Endothelial cell of umbilical vein (primary cell): Measurements from ENCODE around the gene HSPB1. TPM values are rescaled to one million over a fixed set of nuclear protein-coding genes. Genes with fewer than 3 reads are reported as not detected.

Experiments
- BruUV-seq: library from RNA; stranded (reverse); fragments of 400-500 nt; replicated peaks from 2 replicates; lab custom pipeline; 2021; lab: Mats Ljungman, UMichigan
- CTCF ChIA-PET: fragments of 300-600, 350-600 bp; sonication (Branson Sonifier 250); formaldehyde crosslinking; loops from one replicate; lab custom pipeline; 2021; ENCODE audit warnings: antibody characterized with exemption, inconsistent platforms; lab: Charles Lee
- POLR2A ChIA-PET: fragments of 300-600, 350-600 bp; sonication (Branson Sonifier 250); formaldehyde crosslinking; loops from one replicate; lab custom pipeline; 2021; ENCODE audit warnings: antibody characterized with exemption, inconsistent platforms; lab: Charles Lee
- DNase-seq: peaks from one replicate; pipeline ENCODE4 v3.0.0-alpha.2; 2011; ENCODE audit warnings: low read depth, low spot score
- FAIRE-seq: peaks from 2 replicates; lab custom pipeline; 2011; peaks lifted over from hg19 to GRCh38; lab: Jason Lieb, UNC
- H2AFZ ChIP-seq: 2 replicates; pipeline ENCODE4 v1.6.0; 2012; ENCODE audit warnings: low read depth, low read length, control low read depth, inconsistent platforms
- H3K27ac ChIP-seq: 2 replicates; pipeline ENCODE4 v1.5.1; 2011; ENCODE audit warnings: low read depth, mild to moderate bottlenecking, control low read depth, low read length, moderate library complexity; ENCODE audit not compliant: insufficient read depth
- H3K27me3 ChIP-seq, 2 experiments: 2 replicates each; pipeline versions ENCODE4 v1.6.0 to v1.6.1; 2011; ENCODE audit warnings: low read length in 2 of 2, mixed read lengths in 1 of 2; ENCODE audit not compliant: control insufficient read depth in 2 of 2, insufficient read depth in 2 of 2
- H3K36me3 ChIP-seq, 2 experiments: 2 replicates in 1 of 2; 3 replicates in 1 of 2; pipeline ENCODE4 v1.5.1; 2011; ENCODE audit warnings: low read length in 2 of 2, mild to moderate bottlenecking in 1 of 2, moderate library complexity in 1 of 2; ENCODE audit not compliant: control insufficient read depth in 2 of 2, insufficient read depth in 2 of 2; ENCODE audit errors: extremely low read depth in 1 of 2
- H3K4me1 ChIP-seq: 3 replicates; pipeline ENCODE4 v1.5.1; 2011; ENCODE audit warnings: mild to moderate bottlenecking, low read length; ENCODE audit not compliant: control insufficient read depth, insufficient read depth; ENCODE audit errors: extremely low read depth
- H3K4me2 ChIP-seq: 2 replicates; pipeline ENCODE4 v1.6.1; 2011; ENCODE audit warnings: low read length, control low read depth, mixed read lengths; ENCODE audit not compliant: insufficient read depth
- H3K4me3 ChIP-seq, 3 experiments: fragments of 200-600 bp in 1 of 3; sonication (generic), shearing (Covaris generic) in 1 of 3; replicated peaks in 1 of 3; 2 replicates each; pipeline ENCODE4 v1.5.1; 2011 to 2016; ENCODE audit warnings: control low read depth in 3 of 3, low read length in 3 of 3, mild to moderate bottlenecking in 2 of 3, inconsistent platforms in 1 of 3, low read depth in 1 of 3, moderate library complexity in 1 of 3; ENCODE audit not compliant: insufficient read depth in 1 of 3
- H3K79me2 ChIP-seq: 2 replicates; pipeline ENCODE4 v1.6.0; 2012; ENCODE audit warnings: low read length, inconsistent platforms; ENCODE audit not compliant: control insufficient read depth, insufficient read depth
- H3K9ac ChIP-seq: replicated peaks from 2 replicates; pipeline ENCODE3; 2011; ENCODE audit warnings: low read length, control low read depth; ENCODE audit not compliant: insufficient read depth; ENCODE audit errors: extremely low read depth
- H3K9me1 ChIP-seq: replicated peaks from 3 replicates; pipeline ENCODE4 v1.6.0; 2011; ENCODE audit warnings: mild to moderate bottlenecking, low read length; ENCODE audit not compliant: control insufficient read depth, insufficient read depth; ENCODE audit errors: extremely low read depth
- H3K9me3 ChIP-seq: replicated peaks from 2 replicates; pipeline ENCODE4 v1.5.1; 2012; ENCODE audit warnings: low read length, inconsistent platforms; ENCODE audit not compliant: control insufficient read depth, insufficient read depth
- H4K20me1 ChIP-seq: replicated peaks from 2 replicates; pipeline ENCODE3; 2011; ENCODE audit warnings: mild to moderate bottlenecking, low read length; ENCODE audit not compliant: control insufficient read depth, insufficient read depth; ENCODE audit errors: extremely low read depth
- EZH2 ChIP-seq: IDR thresholded peaks from 2 replicates; pipeline ENCODE4 v1.6.1; 2012; ENCODE audit warnings: borderline replicate concordance, low read depth, mild to moderate bottlenecking, moderate library complexity, low read length, inconsistent platforms; ENCODE audit not compliant: severe bottlenecking
- FOS ChIP-seq: IDR thresholded peaks from 2 replicates; pipeline ENCODE4 v1.6.1; 2011; ENCODE audit warnings: mild to moderate bottlenecking, low read length, moderate library complexity, borderline replicate concordance; ENCODE audit not compliant: insufficient read depth
- GATA2 ChIP-seq: IDR thresholded peaks from 2 replicates; pipeline ENCODE4 v1.7.0; 2011; ENCODE audit warnings: low read depth, mild to moderate bottlenecking, moderate library complexity, mixed read lengths, low read length; ENCODE audit not compliant: insufficient read length, insufficient read depth
- JUN ChIP-seq: IDR thresholded peaks from 2 replicates; pipeline ENCODE4 v1.6.1; 2011; ENCODE audit warnings: borderline replicate concordance, low read depth; ENCODE audit not compliant: insufficient read length, insufficient read depth
- MYC ChIP-seq: IDR thresholded peaks from one replicate; pipeline ENCODE4 v1.6.1; 2011; ENCODE audit warnings: mild to moderate bottlenecking, low read depth, low read length
- POLR2A ChIP-seq: IDR thresholded peaks from 2 replicates; pipeline ENCODE4 v1.6.1; 2012; ENCODE audit warnings: low read depth, mild to moderate bottlenecking, control low read depth, low read length
- POLR2AphosphoS5 ChIP-seq: IDR thresholded peaks from 2 replicates; pipeline ENCODE4 v1.6.1; 2012; ENCODE audit warnings: low read depth, mild to moderate bottlenecking, control low read depth, low read length, moderate library complexity; ENCODE audit not compliant: insufficient read depth
- dilution Hi-C: fragments of 300-500 bp; cut with MboI; formaldehyde crosslinking; loops from one replicate; pipeline ENCODE4 v1.15.0; 2019; ENCODE audit warnings: low sequenced_read_pairs; ENCODE audit not compliant: extremely low pct_ligation_motif_present
- intact Hi-C: fragments of 100-400 bp; cut with micrococcal nuclease; formaldehyde crosslinking; loops from one replicate; pipeline ENCODE4 v1.10.0; 2022
- polyA plus RNA-seq, 4 experiments: library from polyadenylated mRNA; depleted of rRNA in 3 of 4; stranded (reverse) in 3 of 4; unstranded in 1 of 4; fragments of >200 nt; gene quantifications; 2 replicates each; pipeline versions ENCODE4 v1.2.1 to v1.2.3, GENCODE V29; 2011 to 2012; ENCODE audit warnings: missing spikeins in 1 of 4
- total RNA-seq: library from RNA; stranded (reverse); gene quantifications from 2 replicates; pipeline ENCODE4 v1.2.3, GENCODE V29; 2021
- TF ChIP-seq, protein P1 (sequence below): IDR thresholded peaks from 2 replicates; pipeline ENCODE4 v1.6.1; 2011; ENCODE audit not compliant: insufficient read depth, insufficient read length
- TF ChIP-seq, protein P2 (sequence below), 2 donors: IDR thresholded peaks; 1 replicate in 1 of 2; 2 replicates in 1 of 2; pipeline ENCODE4 v1.5.1; 2011; ENCODE audit warnings: low read length in 2 of 2, mild to moderate bottlenecking in 2 of 2, moderate library complexity in 2 of 2, control low read depth in 1 of 2, inconsistent platforms in 1 of 2, low read depth in 1 of 2; ENCODE audit not compliant: insufficient read depth in 1 of 2; ENCODE audit errors: extremely low read depth in 1 of 2

HSPB1 gene
- total and polyA plus RNA-seq, 2 donors (not counting 3 experiments of a cell fraction or from before 2014, with no cell fraction given): 1,748 to 3,130 TPM

DNA sequence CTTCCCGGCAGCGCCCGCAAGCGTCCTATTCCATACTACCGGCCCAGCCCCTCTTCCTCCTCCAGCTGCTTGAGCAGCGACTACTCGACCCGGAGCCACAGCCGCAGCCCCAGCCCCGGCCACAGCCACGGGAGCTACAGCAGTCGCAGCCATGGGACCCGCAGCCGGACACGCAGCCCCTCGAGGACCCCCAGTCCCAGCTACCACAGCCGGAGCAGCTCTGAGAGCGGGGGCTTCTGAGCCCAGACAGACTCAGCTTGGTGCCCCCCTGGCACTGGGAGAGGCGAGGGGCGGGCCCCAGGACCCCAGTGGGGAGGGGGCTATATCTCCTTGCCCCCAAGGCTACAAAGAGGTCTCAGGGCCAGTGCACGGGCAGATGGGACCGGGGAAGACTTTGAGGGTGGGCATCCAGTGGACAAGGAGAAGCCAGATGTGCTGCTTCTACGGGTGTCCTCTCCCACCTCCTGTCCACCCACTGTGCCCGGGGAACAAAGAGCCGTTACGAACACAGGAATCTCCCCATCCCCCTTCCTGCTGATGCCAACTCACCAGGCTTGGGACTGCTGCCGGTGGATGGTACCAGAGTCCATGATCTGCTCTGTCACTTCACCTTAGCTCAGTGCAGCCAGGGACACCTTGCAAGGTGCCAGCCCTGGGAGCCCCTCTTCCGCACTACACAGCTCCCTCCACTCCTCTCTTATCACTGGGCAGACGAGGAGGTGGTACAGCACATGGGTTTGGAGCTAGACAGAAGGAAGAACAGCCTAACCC is 16.7 kb upstream of the HSPB1 start:
- Histone ChIP-seq H3K9ac (no peak overlapping the region), H4K20me1 (no peaks in the 10 kb centered on the region), H3K9me3 (no peaks in the 10 kb centered on the region), H3K4me3 (no peak overlapping the region), H3K36me3 (peaks cover 0 to 2% of the 10 kb centered on the region in 2 experiments), H3K27ac (no peak overlapping the region), H2AFZ (no peak overlapping the region), H3K9me1 (no peaks in the 10 kb centered on the region), H3K4me2 (no peak overlapping the region), H3K27me3 (peaks cover 6 to 9% of the 10 kb centered on the region in 2 experiments), H3K4me1 (peaks cover under 1% of the 10 kb centered on the region), H3K79me2 (no peaks in the 10 kb centered on the region)
- FAIRE-seq (no peak), DNase-seq (no peak)
- ChIA-PET POLR2A (no interaction called here), CTCF (interaction anchor here (0.9 to 1.8 kb wide), 3 partner anchors 12 to 29 kb away, joined by 3 to 8 read pairs (median 4); no protein-coding TSS in a partner anchor)
- BruUV-seq: no TSS peak
- dilution Hi-C loops (no loop called here), intact Hi-C loops (no loop called here)
- TF ChIP-seq POLR2AphosphoS5 (no peak), FOS (no peak), GATA2 (no peak), POLR2A (no peak), MYC (no peak), EZH2 (no peak), JUN (no peak)
- TF ChIP-seq, protein P1, sequence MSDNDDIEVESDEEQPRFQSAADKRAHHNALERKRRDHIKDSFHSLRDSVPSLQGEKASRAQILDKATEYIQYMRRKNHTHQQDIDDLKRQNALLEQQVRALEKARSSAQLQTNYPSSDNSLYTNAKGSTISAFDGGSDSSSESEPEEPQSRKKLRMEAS: no peak
- TF ChIP-seq, protein P2, sequence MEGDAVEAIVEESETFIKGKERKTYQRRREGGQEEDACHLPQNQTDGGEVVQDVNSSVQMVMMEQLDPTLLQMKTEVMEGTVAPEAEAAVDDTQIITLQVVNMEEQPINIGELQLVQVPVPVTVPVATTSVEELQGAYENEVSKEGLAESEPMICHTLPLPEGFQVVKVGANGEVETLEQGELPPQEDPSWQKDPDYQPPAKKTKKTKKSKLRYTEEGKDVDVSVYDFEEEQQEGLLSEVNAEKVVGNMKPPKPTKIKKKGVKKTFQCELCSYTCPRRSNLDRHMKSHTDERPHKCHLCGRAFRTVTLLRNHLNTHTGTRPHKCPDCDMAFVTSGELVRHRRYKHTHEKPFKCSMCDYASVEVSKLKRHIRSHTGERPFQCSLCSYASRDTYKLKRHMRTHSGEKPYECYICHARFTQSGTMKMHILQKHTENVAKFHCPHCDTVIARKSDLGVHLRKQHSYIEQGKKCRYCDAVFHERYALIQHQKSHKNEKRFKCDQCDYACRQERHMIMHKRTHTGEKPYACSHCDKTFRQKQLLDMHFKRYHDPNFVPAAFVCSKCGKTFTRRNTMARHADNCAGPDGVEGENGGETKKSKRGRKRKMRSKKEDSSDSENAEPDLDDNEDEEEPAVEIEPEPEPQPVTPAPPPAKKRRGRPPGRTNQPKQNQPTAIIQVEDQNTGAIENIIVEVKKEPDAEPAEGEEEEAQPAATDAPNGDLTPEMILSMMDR (IDR thresholded peaks at IDR 0.05; ENCODE audit: extremely low read depth in 1 of 2, insufficient read depth in 1 of 2, low read depth in 1 of 2, low read length in 2 of 2): no peak
